ENCODE measurements around the gene CEP95.

GRCh38 chr17:64572682-64573154 is 65.9 kb downstream of the CEP95 start:
- TF ChIP-seq, protein P1, sequence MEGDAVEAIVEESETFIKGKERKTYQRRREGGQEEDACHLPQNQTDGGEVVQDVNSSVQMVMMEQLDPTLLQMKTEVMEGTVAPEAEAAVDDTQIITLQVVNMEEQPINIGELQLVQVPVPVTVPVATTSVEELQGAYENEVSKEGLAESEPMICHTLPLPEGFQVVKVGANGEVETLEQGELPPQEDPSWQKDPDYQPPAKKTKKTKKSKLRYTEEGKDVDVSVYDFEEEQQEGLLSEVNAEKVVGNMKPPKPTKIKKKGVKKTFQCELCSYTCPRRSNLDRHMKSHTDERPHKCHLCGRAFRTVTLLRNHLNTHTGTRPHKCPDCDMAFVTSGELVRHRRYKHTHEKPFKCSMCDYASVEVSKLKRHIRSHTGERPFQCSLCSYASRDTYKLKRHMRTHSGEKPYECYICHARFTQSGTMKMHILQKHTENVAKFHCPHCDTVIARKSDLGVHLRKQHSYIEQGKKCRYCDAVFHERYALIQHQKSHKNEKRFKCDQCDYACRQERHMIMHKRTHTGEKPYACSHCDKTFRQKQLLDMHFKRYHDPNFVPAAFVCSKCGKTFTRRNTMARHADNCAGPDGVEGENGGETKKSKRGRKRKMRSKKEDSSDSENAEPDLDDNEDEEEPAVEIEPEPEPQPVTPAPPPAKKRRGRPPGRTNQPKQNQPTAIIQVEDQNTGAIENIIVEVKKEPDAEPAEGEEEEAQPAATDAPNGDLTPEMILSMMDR (IDR thresholded peaks at IDR 0.05): no peak
- TF ChIP-seq POLR2A (IDR thresholded peaks at IDR 0.05): no peak
